Muscle of leg (tissue), 11 donors: Measurements from ENCODE around the gene PHF1. TPM values are rescaled to one million over a fixed set of nuclear protein-coding genes. Genes with fewer than 3 reads are reported as not detected.

Source experiments
- DNase-seq: peaks from one replicate; pipeline ENCODE4 v3.0.0; 2013
- H3K27ac ChIP-seq: one replicate; pipeline ENCODE4 v1.5.1; 2013; ENCODE audit warnings: mild to moderate bottlenecking, low read length, control low read depth
- H3K27me3 ChIP-seq: one replicate; pipeline ENCODE4 v1.6.1; 2013; ENCODE audit warnings: low read length; ENCODE audit not compliant: control insufficient read depth, insufficient read depth
- H3K36me3 ChIP-seq: one replicate; pipeline ENCODE4 v1.6.1; 2013; ENCODE audit warnings: low read length; ENCODE audit not compliant: control insufficient read depth, insufficient read depth
- H3K4me1 ChIP-seq: one replicate; pipeline ENCODE4 v1.6.1; 2013; ENCODE audit warnings: low read length; ENCODE audit not compliant: control insufficient read depth, insufficient read depth
- H3K4me3 ChIP-seq: one replicate; pipeline ENCODE4 v1.5.1; 2013; ENCODE audit warnings: low read length, control low read depth
- H3K9me3 ChIP-seq: replicated peaks from 2 replicates; pipeline ENCODE4 v1.6.1; 2013; ENCODE audit warnings: low read depth, low read length; ENCODE audit not compliant: control insufficient read depth
- WGBS: methylation state at CpG from one replicate; pipeline ENCODE4 v1.1.5; 2013; ENCODE audit warnings: missing lambda C conversion rate; ENCODE audit not compliant: insufficient coverage; 5-methylcytosine and 5-hydroxymethylcytosine counted together
- polyA plus RNA-seq, 8 donors: library from polyadenylated mRNA; unstranded; fragments of 120-200 nt; gene quantifications; one replicate each; pipeline versions ENCODE4 v1.2.1 to v1.2.3, GENCODE V29; 2013; ENCODE audit warnings: inconsistent platforms in 1 of 8, low replicate concordance in 1 of 8; ENCODE audit not compliant: insufficient read length in 8 of 8, insufficient read depth in 1 of 8
- total RNA-seq: library from RNA; stranded (reverse); fragments of 120-200 nt; gene quantifications from one replicate; pipeline ENCODE4 v1.2.4, GENCODE V29; 2013

Gene PHF1
- total and polyA plus RNA-seq, 9 donors, result 26.3 to 56.0 (median 46.7) TPM

DNA sequence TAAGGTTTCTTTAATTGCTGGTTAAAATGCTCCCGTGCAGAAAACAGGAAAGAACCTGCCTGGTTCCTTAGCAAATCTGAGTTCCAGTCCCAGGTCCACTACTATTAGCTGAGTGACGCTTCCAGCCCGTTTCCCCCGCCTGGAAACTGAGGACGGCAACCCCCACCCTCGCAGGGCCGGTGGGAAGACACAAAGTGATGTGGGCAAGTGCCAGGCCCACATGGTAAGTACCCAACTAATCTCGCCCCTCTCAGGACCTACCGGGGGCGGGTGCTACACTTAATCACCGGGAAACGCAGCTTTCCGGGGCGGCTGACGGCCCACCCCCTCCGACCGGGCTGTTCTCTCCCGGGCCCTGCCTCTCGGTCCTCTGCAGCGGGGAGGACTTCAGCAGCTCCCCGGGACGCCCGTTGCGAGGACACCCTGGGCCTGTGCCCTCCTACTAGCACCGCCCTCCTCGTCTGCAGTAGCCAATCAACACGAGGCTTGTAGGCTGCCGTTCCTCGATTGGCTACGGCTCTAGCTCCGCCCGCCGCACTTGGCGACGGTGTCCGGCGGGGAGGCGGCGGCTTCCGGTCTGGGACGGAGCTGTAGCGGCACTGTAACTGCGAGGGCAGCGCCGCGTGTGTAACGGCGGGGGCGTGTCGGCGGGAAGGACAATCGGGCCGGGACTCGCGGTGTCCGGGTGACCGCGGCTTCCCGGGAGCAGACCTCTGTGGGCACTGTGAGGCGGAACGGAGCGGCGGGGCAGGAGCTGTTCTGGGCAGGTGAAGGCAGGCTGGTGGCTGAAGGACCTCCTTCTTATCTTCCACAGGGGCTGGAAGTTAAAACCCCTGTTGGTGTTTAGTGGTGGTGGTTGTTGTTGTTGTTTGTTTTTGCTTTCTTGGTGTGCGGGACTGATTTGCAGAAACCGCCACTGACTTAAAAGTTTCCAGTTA is 43.5 kb downstream of the PHF1 start, which contains the start of gene ZBTB9:
Gene ZBTB9, plus strand, starts transcription at position 568 of the 938 bp plus-strand sequence. CDS start 525 bp downstream, outside the sequence.
- H3K27ac ChIP-seq, result peak within 1 kb of the TSS; percentile 76
- 0% methylated on average over 53 of the region's 65 CpGs for WGBS
- no peaks in the 10 kb centered on the region for H3K9me3 ChIP-seq
- peak within 1 kb of the TSS; percentile 97 for H3K4me3 ChIP-seq
- H3K27me3 ChIP-seq, result no peaks in the 10 kb centered on the region
- peaks cover 16% of the 10 kb centered on the region for H3K4me1 ChIP-seq
- H3K36me3 ChIP-seq, result peaks cover 21% of the 10 kb centered on the region
- peak; percentile 98 for DNase-seq

DNA sequence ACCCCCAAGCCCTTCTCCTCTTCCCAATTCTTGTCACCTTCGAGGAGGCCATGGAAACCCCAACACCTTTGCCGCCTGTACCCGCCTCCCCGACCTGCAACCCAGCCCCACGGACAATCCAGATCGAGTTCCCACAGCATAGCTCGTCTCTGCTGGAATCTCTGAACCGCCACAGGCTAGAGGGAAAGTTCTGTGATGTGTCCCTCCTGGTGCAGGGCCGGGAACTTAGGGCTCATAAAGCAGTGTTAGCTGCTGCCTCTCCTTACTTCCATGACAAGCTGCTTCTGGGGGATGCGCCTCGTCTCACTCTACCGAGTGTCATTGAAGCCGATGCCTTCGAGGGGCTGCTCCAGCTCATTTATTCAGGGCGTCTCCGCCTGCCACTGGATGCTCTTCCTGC is 44.2 kb downstream of the PHF1 start:
- Histone ChIP-seq H3K9me3 (no peaks in the 10 kb centered on the region), H3K36me3 (peaks cover 18% of the 10 kb centered on the region), H3K27me3 (no peaks in the 10 kb centered on the region), H3K4me3 (peak overlapping the region; percentile 97), H3K27ac (no peak overlapping the region), H3K4me1 (peaks cover 16% of the 10 kb centered on the region)
- peak; percentile 2 for DNase-seq
- 52% methylated on average over 13 of the region's 16 CpGs for WGBS

DNA sequence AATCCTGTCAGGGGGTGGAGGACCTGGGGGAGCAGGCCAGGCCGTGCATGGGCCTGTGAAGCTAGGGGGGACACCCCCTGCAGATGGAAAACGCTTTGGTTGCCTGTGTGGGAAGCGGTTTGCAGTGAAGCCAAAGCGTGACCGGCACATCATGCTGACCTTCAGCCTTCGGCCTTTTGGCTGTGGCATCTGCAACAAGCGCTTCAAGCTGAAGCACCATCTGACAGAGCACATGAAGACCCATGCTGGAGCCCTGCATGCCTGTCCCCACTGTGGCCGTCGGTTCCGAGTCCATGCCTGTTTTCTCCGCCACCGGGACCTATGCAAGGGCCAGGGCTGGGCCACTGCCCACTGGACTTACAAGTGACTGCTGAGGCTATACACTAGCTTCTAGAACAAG is 45.3 kb downstream of the PHF1 start:
- Histone ChIP-seq H3K36me3 (peaks cover 18% of the 10 kb centered on the region), H3K9me3 (no peaks in the 10 kb centered on the region), H3K4me3 (no peak overlapping the region), H3K27me3 (no peaks in the 10 kb centered on the region), H3K27ac (no peak overlapping the region), H3K4me1 (peaks cover 16% of the 10 kb centered on the region)
- peak; percentile 1 for DNase-seq
- 96% methylated on average over 12 of the region's 12 CpGs for WGBS

DNA sequence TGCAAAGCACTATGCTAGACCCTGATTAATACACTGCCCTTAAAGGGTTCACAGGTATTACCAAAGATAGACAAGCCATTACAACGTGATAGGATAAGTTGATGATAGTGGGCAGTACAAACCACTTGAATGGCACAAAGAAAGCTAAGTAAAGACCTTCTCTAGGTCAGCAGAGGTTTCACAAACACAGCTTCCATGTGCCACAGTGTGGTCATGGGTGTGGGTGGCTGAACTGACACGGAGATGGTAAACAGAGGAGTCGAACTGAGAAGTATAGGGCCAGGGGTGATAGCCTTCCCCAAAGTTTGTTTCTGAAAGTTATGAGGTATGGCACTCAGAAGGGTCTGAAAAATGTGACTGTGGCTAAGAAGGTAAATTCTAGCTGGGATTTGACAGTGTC is 47.9 kb downstream of the PHF1 start:
- WGBS, result 64% methylated on average over 2 of the region's 3 CpGs
- H3K36me3 ChIP-seq, result peaks cover 18% of the 10 kb centered on the region
- no peak overlapping the region for H3K27ac ChIP-seq

DNA sequence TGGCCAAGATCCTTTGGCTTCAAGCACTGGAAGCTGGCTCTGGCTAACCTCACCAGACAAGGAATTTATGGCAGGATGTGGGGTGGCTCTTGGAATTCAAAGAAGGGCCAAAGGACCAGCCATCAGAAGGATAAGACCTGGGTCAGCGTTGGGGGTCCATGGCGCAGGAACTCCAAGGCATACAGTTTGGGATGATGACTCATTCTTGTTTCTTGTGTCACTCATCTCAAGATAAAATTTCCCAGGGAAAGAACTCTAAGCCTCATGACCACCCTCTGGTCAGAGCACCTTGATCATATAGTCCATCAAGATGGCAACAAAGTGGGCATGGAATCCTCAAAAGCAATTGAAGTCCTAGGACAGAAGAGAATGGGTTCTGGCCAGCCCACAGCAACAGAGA is 48.4 kb downstream of the PHF1 start:
- no CpG with 5 or more reads among the region's 2 CpGs for WGBS

More for the DNA sequence above, 47.9 kb downstream of the PHF1 start:
- H3K9me3 ChIP-seq, result no peaks in the 10 kb centered on the region
- no peaks in the 10 kb centered on the region for H3K27me3 ChIP-seq
- peaks cover 10% of the 10 kb centered on the region for H3K4me1 ChIP-seq
- no peak for DNase-seq
- no peak overlapping the region for H3K4me3 ChIP-seq

More for the DNA sequence above, 48.4 kb downstream of the PHF1 start:
- Histone ChIP-seq H3K27ac (no peak overlapping the region), H3K36me3 (peaks cover 18% of the 10 kb centered on the region), H3K4me3 (no peak overlapping the region), H3K9me3 (no peaks in the 10 kb centered on the region), H3K4me1 (peaks cover 8% of the 10 kb centered on the region), H3K27me3 (no peaks in the 10 kb centered on the region)
- DNase-seq, result no peak

Other genes with a start within 250 kb of the PHF1 start
- gene COL11A2, start 218.5 kb upstream of the PHF1 start, total RNA-seq, result 172 TPM
- gene COL11A2, start 218.5 kb upstream of the PHF1 start, polyA plus RNA-seq, result 100 to 1,000 TPM in 2 of 8 donors, 10 to 100 TPM in 6; 35.8 to 245 (median 53.2) TPM
- gene RXRB, start 210.3 kb upstream of the PHF1 start, total RNA-seq, result 22.9 TPM
- 10 to 100 TPM; 38.2 to 44.4 (median 40.8) TPM for gene RXRB, start 210.3 kb upstream of the PHF1 start, polyA plus RNA-seq
- 66.1 TPM for gene SLC39A7, start 210.1 kb upstream of the PHF1 start, total RNA-seq
- 100 to 1,000 TPM in 4 of 8 donors, 10 to 100 TPM in 4; 82.1 to 136 (median 96.4) TPM for gene SLC39A7, start 210.1 kb upstream of the PHF1 start, polyA plus RNA-seq
- gene HSD17B8, start 206.4 kb upstream of the PHF1 start, total RNA-seq, result 12.1 TPM
- 10 to 100 TPM in 6 of 8 donors, 1 to 10 TPM in 2; 7.8 to 15.1 (median 11.0) TPM for gene HSD17B8, start 206.4 kb upstream of the PHF1 start, polyA plus RNA-seq
- 22.8 TPM for gene RING1, start 202.5 kb upstream of the PHF1 start, total RNA-seq
- 10 to 100 TPM; 33.6 to 46.6 (median 38.7) TPM for gene RING1, start 202.5 kb upstream of the PHF1 start, polyA plus RNA-seq
- 26.1 TPM for gene VPS52, start 139.1 kb upstream of the PHF1 start, total RNA-seq
- 10 to 100 TPM; 31.8 to 52.1 (median 36.7) TPM for gene VPS52, start 139.1 kb upstream of the PHF1 start, polyA plus RNA-seq
- gene RPS18, start 138.9 kb upstream of the PHF1 start, total RNA-seq, result 7,994 TPM
- 1,000 to 10,000 TPM; 4,705 to 6,376 (median 5,238) TPM for gene RPS18, start 138.9 kb upstream of the PHF1 start, polyA plus RNA-seq
- 2.2 TPM for gene B3GALT4, start 133.9 kb upstream of the PHF1 start, total RNA-seq
- 1 to 10 TPM; 1.5 to 2.6 (median 1.9) TPM for gene B3GALT4, start 133.9 kb upstream of the PHF1 start, polyA plus RNA-seq
- 50.1 TPM for gene WDR46, start 121.8 kb upstream of the PHF1 start, total RNA-seq
- gene WDR46, start 121.8 kb upstream of the PHF1 start, polyA plus RNA-seq, result 10 to 100 TPM; 60.9 to 81.5 (median 74.5) TPM
- 41.4 TPM for gene PFDN6, start 121.4 kb upstream of the PHF1 start, total RNA-seq
- gene PFDN6, start 121.4 kb upstream of the PHF1 start, polyA plus RNA-seq, result 10 to 100 TPM; 45.9 to 57.6 (median 49.4) TPM
- gene RGL2, start 112.1 kb upstream of the PHF1 start, total RNA-seq, result 28.4 TPM
- gene RGL2, start 112.1 kb upstream of the PHF1 start, polyA plus RNA-seq, result 10 to 100 TPM; 51.0 to 68.3 (median 57.1) TPM
- 16.0 TPM for gene TAPBP, start 96.9 kb upstream of the PHF1 start, total RNA-seq
- gene TAPBP, start 96.9 kb upstream of the PHF1 start, polyA plus RNA-seq, result 10 to 100 TPM; 16.7 to 28.4 (median 21.9) TPM
- gene ZBTB22, start 93.3 kb upstream of the PHF1 start, total RNA-seq, result 14.0 TPM
- gene ZBTB22, start 93.3 kb upstream of the PHF1 start, polyA plus RNA-seq, result 10 to 100 TPM; 13.7 to 18.6 (median 15.9) TPM
- 22.3 TPM for gene DAXX, start 88.1 kb upstream of the PHF1 start, total RNA-seq
- gene DAXX, start 88.1 kb upstream of the PHF1 start, polyA plus RNA-seq, result 10 to 100 TPM; 28.2 to 44.3 (median 36.8) TPM
- 10.5 TPM for gene KIFC1, start 19.2 kb upstream of the PHF1 start, total RNA-seq
- 10 to 100 TPM; 19.3 to 37.6 (median 26.0) TPM for gene KIFC1, start 19.2 kb upstream of the PHF1 start, polyA plus RNA-seq
- gene CUTA, start 7.1 kb downstream of the PHF1 start, total RNA-seq, result 103 TPM
- 100 to 1,000 TPM; 132 to 161 (median 146) TPM for gene CUTA, start 7.1 kb downstream of the PHF1 start, polyA plus RNA-seq
- 4.5 TPM for gene SYNGAP1, start 9.1 kb downstream of the PHF1 start, total RNA-seq
- gene SYNGAP1, start 9.1 kb downstream of the PHF1 start, polyA plus RNA-seq, result 10 to 100 TPM; 12.9 to 42.6 (median 20.2) TPM
- 4.7 TPM for gene ZBTB9, start 43.6 kb downstream of the PHF1 start, total RNA-seq
- gene ZBTB9, start 43.6 kb downstream of the PHF1 start, polyA plus RNA-seq, result 1 to 10 TPM; 6.2 to 9.0 (median 8.0) TPM
- gene BAK1, start 169.3 kb downstream of the PHF1 start, total RNA-seq, result 9.0 TPM
- 10 to 100 TPM; 17.2 to 20.5 (median 19.4) TPM for gene BAK1, start 169.3 kb downstream of the PHF1 start, polyA plus RNA-seq
- gene ITPR3, start 210.3 kb downstream of the PHF1 start, total RNA-seq, result 4.1 TPM
- gene ITPR3, start 210.3 kb downstream of the PHF1 start, polyA plus RNA-seq, result 10 to 100 TPM in 3 of 8 donors, 1 to 10 TPM in 5; 6.0 to 15.9 (median 9.2) TPM